GM18861 (cell line): ENCODE results near the gene KYNU.
"Not testable (repeated sequence)": the region's sequence is repeated elsewhere in the genome, so short reads cannot be mapped to it uniquely, and the experiment has no call there.

Experiments used
- ATAC-seq: cut with Tn5 transposase; IDR thresholded peaks from one replicate; pipeline ENCODE4 v1.9.1; 2021; ENCODE audit not compliant: unreplicated experiment

Gene KYNU

DNA sequence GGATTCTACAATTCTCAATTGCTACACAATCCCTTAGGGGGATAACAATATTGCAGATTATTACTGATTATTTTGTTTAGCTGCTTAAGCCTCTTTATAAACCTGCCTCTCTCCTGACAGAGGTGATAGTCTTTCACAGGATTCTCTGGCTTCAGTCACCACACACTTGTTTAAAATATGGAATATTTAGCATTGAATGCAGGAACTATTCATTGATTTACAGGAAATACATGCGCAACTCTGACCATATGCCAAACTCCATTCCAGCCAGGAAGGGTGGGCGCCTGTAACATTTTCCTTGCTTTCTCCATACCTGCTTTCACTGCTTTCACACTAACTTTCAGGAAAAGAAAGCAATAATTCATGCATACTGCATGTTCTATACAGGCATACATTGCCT is 207.0 kb downstream of the KYNU start:
- ATAC-seq: no peak

DNA sequence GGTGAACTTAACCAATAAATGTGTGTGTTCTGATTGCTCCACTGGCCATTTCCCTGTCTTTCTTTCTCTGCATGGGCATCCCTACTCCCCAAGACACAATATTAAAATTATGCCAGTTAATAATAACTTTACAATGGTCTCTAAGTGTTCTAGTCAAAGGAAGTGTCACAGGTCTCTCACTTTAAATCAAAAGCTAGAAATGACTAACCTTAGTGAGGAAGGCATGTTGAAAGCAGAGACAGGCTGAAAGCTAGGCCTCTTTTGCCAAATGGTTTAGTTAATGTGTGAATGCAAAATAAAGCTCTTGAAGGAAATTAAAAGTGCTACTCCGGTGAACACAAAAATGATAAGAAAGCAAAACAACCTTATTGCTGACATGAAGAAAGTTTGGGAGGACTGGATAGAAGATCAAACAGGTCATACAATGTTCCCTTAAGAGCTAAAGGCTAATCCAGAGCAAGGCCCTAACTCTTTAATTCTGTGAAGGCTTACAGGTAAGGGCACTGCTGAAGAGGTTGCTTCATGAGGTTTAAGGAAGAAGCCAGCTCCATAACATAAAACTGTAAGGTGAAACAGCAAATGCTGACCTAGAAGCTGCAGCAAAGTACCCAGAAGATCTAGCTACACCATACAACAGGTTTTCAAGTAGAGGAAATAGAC is 207.8 kb downstream of the KYNU start:
- ATAC-seq: peak; percentile 77

DNA sequence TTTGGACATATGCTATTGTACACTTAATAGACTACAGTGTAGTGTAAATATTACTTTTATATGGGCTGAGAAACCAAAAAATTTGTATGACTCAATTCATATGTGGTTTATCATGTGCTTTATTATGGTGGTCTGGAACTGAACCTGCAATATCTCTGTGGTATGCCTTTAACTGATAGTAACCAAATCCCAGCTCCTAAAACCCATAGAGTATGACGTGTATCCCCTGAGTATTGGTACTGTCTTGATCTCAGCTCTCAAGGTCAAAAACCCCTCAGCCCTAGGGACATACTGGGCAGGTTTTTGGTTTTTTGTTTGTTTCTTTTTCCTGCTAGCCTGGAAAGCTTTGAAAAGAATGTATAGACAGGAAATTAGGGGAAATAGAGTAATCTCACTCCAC is 209.6 kb downstream of the KYNU start:
- ATAC-seq: no peak

DNA sequence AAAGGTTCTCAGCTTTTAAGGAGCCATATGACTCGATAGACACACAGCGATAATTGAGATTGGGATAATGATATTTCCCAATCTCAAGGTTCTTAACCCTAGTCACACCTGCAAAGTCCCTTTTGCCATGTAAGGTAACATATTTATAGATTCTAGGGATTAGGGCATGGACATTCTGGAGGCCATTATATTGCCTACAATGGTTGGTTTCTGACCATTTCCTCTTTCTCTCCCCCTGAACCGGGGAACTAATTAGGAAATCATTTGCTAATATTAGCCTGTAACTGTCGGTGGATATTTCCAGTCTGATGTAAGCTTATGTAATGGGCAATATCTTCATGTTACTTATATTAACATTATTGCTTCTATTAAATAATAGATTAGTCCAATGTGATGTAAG is 210.9 kb downstream of the KYNU start:
- no peak for ATAC-seq

DNA sequence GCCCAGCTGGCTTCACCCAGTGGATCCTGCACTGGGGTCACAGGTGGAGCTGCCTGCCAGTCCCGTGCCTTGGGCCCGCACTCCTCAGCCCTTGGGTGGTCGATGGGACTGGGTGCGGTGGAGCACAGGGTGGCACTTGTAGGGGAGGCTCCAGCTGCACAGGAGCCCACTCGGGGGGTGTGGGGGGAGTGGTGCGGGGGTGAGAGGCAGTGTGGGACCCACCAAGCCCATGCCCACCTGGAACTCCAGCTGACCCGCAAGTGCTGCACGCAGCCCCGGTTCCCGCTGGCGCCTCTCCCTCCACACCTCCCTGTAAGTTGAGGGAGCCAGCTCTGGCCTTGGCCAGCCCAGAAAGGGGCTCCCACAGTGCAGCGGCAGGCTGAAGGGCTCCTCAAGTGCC is 212.1 kb downstream of the KYNU start:
- ATAC-seq: not testable (repeated sequence)
